Effector CD8-positive, alpha-beta T cell (primary cell): ENCODE data around the gene TYW1.
"Not testable (repeated sequence)": the region's sequence is repeated elsewhere in the genome, so short reads cannot be mapped to it uniquely, and the experiment has no call there.

ENCODE experiments used
- DNase-seq: peaks from one replicate; lab custom pipeline; 2025; lab: John Stamatoyannopoulos, UW

TYW1 gene

DNA sequence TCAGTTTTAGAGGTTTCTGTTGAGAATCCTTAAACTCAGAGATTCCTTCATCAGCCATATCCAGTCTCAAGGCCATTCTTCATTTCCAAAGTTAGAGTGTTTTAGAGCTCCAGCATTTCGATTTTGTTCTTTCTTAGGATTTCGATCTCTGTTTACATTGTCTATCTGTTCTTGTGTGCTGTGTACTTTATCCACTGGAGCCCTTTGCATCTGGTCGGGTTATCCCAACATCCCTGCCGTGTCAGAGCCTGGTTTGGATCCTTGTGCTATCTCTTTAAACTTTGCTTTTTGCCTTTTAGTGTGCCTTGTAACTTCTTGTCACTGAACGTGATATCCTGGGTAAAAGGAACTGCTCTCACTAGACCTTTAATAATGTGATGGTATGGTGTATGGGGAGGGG is 131.6 kb downstream of the TYW1 start:
- not testable (repeated sequence) for DNase-seq

DNA sequence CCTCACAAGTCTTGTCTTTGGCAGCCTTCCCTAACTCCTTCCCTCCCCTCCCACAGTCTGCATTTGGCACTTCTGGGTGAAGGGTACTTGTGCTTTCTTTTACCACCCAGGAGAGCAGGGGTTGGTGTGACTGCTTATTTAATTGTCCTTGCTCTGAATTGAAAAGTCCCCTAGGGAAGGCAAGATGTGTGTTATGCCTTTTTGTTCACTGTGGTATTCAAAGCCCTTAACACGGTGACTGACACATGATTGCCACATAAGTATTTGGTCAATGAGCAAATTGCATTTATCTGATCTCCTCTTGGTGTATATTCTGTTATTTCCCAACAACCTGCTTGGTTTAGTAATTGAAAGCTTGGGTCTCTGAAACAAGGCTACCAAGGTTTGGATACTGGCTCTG is 134.1 kb downstream of the TYW1 start:
- DNase-seq = not testable (repeated sequence)

DNA sequence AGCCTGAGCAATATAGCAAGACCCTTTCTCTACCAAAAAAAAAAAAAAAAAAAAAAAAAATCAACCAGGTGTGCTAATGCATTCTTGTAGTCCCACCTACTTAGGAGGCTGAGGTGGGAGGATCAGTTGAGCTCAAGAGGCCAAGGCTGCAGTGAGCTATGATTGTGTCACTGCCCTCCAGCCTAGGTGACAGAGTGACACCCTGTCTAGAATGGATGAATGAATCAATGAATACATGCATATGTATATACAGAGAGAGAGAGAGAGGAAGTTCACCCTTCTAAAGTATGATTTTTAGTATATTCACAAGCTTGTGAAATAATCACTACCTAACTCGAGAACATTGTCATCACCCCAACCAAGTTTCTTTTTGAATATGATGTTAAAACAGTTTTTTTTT is 138.3 kb downstream of the TYW1 start:
- DNase-seq = not testable (repeated sequence)

DNA sequence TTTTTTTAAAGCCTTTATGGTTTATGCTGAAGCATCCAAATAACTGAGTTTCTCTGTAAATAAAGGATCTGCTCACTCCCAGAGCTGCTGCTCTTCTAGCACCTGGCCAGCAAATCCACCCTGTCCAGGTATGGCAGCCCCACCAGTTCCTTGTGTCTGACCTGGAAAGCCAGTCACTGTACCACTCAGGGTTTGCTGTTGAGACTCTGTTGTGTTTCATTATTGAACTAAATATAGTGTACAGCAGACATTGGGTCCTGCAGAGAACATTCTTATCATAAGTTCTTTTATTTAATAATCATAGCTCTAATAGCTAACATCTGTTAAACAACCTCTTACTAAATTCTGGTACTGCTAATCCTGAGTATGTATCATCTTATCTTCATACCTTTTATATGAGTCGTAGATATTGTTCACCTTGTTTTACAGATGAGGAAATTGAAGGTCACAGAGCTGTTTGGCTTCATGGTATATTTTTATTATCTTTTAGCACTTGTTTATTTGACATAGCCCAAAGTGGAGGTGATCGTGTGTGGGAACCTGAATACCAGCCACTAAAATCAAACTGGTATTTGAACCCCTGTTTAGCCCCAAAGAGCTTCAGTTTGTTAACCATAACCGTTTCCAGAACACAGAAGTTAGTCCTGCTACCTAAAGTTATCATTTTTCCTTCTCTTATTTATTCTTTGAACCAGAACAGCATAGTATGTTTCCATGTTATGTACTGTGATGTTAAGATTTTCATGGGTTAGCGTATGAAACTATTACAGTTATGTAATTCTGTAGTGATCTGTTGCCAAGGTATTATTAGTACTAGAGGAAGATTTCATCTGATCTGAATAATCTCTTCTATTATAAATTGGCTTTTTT is 139.2 kb downstream of the TYW1 start:
- not testable (repeated sequence) for DNase-seq

DNA sequence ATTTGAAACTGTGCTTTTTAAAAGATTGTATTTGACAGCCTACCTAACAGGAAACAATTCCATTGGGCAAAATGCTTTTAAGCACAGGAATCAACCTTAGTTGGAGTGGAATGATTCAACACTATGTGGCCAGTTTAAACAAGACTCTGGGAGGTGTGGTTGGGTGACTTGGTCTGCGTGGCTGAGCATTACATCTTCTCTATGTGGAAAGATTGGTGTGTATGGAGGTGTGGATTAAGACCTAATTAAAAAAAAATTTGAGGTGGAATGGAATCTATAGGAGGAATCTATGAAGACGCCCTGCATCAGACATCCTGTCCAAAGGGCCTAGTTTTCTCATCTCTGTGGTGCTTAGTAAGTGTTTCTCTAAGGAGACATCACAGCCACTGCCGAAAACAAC is 140.9 kb downstream of the TYW1 start:
- not testable (repeated sequence) for DNase-seq

DNA sequence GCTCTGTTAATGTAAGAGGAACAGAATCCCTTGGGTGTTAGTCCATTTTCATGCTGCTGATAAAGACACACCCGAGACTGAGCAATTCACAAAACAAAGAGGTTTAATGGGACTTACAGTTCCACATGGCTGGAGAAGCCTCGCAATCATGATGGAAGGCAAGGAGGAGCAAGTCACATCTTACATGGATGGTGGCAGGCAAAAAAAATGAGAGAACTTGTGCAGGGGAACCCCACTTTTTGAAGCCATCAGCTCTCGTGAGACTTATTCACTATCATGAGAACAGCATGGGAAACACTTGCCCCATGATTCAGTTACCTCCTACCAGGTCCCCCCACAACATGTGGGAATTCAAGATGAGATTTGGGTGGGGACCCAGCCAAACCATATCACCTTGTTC is 143.2 kb downstream of the TYW1 start:
- DNase-seq = not testable (repeated sequence)

DNA sequence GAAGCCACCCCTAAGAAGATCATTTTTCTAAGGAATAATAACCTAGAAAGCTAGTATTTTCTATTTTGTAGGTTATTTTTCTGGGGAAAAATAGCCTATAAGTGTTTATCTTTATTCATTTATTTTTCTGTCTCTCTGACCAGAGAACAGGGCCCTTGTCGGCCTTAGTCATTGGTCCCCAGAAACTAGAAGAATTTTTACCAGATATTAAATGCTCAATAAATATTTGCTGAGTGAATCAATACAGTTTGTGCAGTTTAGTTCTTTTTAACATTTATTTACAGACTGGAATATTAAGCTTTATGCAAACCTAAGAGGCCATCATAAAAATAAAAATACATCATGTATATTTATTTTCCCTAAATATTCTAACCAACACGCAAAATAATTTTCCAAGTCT is 144.4 kb downstream of the TYW1 start:
- DNase-seq = not testable (repeated sequence)

DNA sequence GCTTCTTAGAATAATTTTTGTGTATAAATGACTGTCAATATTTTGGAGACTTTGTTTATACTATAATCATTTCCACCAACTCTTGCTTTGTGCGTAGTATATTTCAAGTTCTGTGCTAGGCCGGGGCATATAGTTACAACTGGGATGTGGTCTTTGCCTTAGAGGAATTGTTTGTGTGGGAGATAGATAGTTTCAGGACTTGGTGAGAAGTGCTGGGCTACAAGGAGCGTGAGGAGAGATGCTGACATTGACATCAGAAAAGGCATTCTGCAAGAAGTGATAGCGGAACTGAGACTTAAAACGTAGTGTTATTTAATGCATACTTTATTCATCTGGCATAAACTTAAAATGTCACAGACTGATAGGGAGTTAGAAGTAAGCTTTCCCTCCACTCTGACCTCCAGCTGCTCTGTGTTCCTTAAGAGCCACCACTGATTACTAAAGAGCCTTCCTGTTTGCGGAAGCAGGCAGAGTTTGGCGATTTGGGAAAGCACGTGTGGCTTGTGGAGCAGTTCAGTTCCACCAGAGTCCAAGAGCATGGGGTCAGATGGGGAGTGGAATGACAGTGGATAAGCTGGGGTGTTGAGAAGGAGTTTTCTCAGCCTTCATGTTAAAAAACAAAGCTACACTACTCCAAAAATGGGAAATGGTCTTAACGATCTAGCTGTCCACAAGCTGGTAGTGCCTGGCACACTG is 146.6 kb downstream of the TYW1 start:
- DNase-seq = not testable (repeated sequence)

DNA sequence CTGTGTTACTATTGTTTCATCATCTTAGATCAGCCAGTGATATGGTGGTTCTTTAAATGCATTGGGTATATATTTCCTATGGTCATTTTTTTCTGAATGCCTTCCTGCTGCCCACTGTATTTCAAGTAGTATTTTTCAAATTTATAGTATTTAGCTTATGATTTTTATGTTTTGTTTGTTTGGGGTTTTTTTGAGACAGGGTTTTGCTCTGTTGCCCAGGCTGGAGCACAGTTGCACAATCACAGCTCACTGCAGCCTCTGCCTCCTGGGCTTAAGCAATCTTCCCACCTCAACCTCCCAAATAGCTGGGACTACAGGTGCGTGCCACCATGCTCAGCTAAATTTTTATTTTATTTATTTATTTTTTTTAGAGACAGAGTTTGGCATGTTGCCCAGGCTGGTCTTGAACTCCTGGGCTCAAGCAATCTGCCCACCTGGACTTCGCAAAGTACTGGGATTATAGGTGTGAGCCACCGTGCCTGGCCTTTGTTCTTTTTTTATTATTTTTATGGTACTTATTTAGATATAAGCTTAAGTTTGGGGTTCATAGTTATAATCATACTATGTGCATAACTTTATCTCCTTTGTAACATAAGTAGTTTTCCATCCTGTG is 149.1 kb downstream of the TYW1 start:
- DNase-seq = not testable (repeated sequence)

DNA sequence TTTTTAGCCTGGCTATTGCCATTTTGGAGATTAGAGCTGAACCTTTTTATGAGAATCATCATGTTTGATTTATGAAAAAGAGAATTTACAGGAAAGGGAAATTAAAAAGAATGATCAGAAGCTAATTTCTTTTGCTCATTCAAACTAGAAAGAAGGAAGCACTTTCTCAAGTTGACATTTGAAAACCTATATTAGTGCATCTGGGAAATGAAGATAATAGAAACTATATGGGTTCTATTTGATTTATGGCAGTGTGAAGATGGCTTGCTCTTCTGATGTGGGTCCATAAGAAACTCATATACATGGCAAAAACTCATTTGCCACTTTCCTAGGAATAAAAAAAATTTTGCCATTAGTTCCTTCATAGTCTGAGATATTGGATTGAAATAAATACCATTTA is 152.5 kb downstream of the TYW1 start:
- not testable (repeated sequence) for DNase-seq

DNA sequence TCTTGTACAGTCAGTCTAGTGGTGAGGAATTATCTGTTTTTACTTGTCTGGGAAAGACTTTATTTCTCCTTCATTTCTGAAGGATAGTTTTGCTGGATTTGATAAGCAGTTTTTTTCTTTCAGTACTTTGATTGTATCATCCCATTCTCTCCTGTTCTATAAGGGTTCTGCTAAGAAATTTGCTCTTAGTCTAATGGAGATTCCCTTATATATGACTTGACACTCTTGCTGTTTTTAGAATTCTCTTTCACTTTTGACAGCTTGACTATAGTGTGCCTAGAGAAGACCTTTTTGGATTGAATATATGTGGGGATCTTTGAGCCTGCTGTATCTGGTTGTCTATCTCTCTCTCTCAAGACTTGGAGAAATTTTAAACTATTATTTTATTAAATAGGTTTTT is 157.7 kb downstream of the TYW1 start:
- DNase-seq = not testable (repeated sequence)

DNA sequence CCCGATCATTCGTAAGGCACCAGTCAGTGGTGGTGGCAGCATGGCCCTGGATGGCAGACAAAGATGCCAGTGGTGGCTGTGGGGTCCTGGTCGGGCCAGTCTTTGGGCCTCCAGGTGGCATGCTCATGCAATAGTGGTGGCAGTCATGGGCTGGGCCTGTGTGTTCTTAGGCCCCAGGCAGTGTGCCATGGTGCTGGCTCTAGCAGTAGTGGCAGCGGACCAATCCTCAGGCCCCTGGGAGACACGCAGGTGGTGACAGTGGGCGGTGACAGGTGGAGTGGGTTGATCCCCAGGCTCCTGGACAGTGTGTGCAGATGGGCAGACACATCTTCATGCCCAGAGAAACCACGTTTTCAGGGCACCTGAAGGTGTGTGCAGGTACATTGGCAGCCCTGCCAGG is 159.4 kb downstream of the TYW1 start:
- not testable (repeated sequence) for DNase-seq

DNA sequence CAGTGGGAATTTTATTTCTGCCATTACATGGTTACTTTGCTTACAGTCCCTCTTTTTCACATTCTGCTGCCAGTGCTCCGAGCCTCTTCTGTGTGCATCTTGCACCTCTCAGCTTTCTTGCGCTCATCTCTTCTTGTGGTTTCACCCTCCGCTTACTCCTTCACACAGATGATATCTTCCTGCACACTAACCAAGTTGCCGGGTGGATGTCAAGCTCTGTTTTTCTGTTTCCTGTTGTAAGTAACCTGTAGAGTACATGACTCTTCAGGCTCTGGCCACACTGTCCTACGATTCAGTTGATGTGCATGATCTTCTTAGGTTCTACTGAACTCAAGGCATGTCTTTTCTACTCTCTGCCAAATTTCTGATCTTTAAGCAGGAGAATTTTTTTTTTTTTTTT is 166.7 kb downstream of the TYW1 start:
- not testable (repeated sequence) for DNase-seq

DNA sequence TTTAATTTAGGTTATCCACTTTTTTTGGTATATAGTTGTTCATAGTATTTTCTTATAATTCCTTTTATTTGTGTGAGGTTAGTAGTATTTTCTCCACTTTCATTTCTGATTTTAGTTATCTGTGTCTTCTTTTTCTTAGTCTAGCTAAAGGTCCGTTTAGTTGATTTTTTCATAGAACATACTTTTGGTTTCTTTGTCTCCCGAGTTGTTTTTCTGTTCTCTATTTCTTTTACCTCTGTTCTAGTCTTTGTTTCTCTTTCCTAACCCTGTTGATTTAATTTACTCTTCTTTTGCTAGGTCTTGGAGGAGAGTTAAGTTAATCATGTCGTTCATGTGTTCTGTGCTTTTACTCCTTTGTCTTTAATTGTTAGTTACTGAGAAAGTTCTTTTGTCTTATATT is 174.5 kb downstream of the TYW1 start:
- not testable (repeated sequence) for DNase-seq

DNA sequence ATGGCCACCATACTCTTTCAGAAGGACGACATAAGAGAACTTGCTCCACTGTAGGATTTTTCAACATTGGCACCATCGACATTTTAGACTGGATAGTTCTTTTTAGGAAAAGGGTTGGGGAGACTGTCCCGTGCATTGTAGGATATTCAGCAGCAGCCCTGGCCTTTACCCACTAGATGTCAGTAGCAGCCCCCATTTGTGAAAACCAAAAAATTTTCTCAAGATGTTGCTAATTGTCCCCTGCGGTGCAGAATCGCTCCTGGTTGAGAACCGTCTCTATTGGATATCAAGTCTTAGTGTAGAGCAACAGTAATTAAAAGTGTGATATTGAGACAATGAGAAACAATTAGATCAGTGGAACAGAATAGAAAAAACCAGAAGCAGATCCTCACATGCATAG is 180.1 kb downstream of the TYW1 start:
- not testable (repeated sequence) for DNase-seq

DNA sequence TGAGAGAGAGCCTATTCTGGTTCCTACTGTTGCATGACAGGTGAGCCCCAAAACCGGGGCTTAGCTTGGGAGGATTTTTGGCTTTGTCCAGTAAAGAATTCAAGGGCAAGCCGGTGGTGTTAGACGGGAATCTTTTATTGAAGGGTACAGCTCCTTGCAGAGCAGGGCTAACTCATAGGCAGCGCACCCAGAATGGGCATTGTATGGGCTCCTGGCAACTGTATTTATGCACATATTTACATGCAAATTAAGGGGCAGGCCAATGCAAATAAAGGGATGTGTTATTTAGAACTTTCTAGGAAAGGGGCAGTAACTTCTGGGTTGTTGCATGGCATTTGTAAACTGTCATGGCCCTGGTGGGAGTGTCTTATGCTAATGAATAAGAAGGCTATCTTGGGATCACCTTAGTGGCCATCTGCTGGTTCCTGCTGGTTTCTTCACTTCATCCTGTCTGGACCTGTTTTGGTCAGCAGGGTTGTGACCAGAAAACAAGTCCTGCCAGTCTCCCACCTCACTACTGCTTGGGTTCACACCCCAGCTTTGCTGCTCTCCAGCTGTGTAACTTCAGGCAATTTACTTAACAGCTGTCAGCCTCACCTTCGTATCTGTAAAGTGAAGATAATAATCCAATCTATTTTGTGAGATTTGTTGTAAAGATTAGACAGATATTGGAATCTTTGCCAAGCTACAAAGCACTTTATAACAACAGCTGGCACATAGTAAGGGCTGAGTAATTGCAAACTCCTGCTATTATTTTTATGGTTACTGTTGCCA is 182.5 kb downstream of the TYW1 start:
- not testable (repeated sequence) for DNase-seq

DNA sequence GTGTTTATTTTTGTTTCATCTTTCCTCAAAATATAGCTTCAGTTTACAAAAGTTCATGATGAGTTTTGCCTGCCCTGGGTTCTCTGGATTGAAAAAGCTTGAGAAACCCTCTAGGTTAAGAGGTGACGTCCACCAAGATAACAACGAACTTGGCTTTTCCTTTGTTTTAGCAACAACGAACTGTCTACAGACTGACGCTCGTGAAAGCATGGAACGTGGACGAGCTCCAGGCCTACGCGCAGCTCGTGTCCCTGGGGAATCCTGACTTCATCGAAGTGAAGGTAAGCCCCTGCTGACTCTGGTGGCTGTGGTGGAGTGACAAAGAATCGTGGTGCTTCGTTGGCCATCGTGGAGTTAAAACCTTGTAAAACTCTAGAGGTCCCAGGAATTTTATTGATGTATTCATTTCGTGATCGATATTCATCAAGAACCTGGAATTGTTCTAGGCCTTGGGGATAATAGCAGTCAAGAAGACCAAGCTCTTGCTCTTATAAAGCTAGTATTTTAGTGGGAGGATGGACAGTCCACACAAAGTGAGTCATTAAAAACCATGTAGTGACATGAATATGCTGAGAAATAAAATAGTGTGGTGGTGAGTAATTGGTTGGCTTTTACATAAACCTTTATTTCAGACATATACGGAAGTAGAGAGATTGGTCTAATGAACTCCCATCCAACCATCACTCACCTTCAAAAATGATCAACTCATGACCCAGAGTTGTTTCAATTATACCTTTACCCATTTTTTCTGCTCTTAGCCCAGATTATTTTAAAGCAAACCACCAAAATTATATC is 186.5 kb downstream of the TYW1 start:
- DNase-seq = not testable (repeated sequence)

DNA sequence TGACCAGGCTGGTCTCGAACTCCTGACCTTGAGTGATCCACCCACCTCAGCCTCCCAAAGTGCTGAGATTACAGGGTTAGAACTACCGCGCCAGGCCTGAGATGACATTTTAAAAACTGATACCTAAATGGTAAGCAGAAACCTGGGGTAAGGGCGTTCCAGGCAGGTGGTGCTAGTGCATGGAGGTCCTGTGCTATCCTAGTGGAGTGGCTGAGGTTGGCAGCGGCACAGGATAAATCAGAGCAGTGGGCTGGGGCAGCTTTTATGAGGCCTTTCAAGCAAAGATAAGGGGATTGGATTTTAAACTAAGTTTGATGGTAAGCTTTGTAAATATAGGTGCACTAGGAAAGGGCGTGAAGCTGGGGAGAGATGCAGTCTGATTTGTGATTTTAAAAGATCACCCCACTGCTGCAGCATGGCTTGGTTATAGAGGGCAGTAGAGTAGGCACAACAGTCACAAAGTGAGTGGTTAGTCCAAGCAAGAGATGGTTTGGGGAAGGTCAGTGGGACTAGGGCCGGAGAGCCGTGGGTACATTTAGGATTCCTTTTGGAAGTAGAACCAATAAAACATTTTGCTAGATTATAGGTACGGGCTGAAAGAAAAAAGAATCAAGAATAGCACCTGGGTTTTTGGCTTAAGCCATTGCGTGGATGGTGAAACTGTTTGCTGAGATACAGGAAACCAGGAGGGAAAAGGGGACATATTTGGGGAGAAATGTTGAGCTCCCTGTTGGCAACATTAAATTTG is 188.5 kb downstream of the TYW1 start:
- DNase-seq = not testable (repeated sequence)

DNA sequence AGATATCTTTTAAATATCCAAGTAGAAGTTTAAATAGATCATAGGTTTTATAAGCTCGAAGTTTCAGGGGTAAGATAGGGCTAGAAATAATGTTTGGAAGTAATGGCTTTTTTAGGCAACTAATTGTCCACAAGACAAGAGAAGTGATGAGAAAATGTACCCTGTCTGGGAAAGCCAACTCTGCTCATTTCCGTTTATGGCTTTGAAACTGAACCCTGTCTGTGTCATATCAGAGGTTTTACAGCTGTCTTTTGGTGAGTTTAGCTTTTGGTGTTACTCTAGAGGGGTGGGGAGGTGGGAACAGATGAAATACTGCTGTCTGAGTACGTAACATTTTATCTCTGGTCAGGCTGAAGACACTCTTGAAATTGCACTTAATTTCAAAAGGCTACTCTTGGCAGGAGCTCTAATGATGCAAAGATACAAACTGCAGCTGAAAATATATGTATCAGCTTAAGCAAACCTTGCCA is 189.1 kb downstream of the TYW1 start:
- DNase-seq = not testable (repeated sequence)

DNA sequence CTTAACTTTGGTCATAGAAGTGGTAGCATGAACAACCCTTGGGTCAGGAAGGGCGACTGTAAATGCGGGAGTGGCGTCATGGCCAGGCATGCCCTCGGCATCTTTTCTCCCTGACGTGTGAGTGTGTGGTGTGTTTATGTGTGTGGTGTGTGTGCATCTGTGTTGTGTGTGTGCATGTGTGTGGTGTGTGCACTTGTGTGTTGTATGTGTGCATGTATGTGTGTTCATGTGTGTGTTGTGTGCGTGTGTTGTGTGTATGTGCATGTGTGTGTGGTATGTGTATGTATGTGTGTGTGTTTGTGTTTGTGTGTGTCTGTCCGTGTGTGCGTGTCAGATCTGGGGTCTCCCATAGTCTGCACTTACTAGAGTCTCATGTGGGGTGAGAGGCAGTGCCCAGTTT is 192.5 kb downstream of the TYW1 start:
- DNase-seq = not testable (repeated sequence)
